Astrocyte (in vitro differentiated cells and primary cell): ENCODE results near the gene EGFLAM.

ENCODE experiments used
- CTCF ChIP-seq: IDR thresholded peaks from 2 replicates; pipeline ENCODE4 v1.5.1; 2011; ENCODE audit warnings: low read depth, mild to moderate bottlenecking, inconsistent platforms, low read length, moderate library complexity; ENCODE audit not compliant: insufficient read depth
- EZH2 ChIP-seq: IDR thresholded peaks from 2 replicates; pipeline ENCODE4 v1.6.1; 2012; ENCODE audit warnings: mild to moderate bottlenecking, low read length, inconsistent platforms; ENCODE audit not compliant: insufficient read depth

DNA sequence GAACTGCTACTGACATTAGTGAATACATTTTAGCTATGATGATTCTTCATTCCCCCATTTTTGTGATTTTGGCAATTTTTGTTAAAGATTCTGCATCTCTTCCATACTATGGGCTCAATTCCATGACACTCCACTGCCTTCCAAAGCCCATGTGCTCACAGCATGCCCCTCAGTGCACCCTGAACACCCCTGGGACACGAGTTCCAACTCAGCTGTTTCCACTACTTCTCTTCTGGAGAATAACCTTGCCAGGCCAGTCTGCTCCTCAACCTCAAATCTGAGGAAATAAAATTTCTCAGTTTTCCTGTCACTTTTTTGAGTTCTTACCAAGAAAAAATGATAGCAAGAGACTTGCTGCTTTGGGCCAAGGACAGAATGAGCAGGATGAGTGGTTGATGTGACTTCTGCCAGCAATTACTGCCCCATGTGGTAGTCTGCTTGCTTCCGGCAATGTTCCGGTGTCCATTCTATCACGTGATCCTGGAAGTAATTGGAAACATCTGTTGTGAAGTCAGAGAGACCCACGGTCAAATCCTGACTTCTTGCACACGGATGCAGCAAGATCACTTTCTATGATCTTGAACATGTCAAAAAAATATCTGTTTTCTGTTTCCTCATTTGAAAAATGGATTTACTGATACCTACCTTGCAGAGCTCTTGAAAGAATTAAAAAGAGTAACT is 58.3 kb downstream of the EGFLAM start:
- no peak for TF ChIP-seq CTCF
- no peak for TF ChIP-seq EZH2
